ENCODE measurements around the gene PAQR9. TPM values are rescaled to one million over a fixed set of nuclear protein-coding genes. Genes with fewer than 3 reads are reported as not detected.
"Not testable (repeated sequence)": the region's sequence is repeated elsewhere in the genome, so short reads cannot be mapped to it uniquely, and the experiment has no call there.

PAQR9 gene
- 0.06 TPM in 1 of 2 replicates, not detected in the other for total RNA-seq (2014; rRNA removed; shearing (Covaris generic))

GRCh38 chr3:142963516-142964448 is at the start of gene PAQR9:
PAQR9 (minus strand) TSS chr3:142963674; CDS start chr3:142963336, 338 bp downstream.
- peak; percentile 30 for DNase-seq (ENCODE audit: low spot score)
- in situ Hi-C loops (cut with HindIII; ENCODE audit: low sequenced_read_pairs), result no loop called here

GRCh38 chr3:143011705-143012104 is 48.2 kb upstream of the PAQR9 start:
- in situ Hi-C loops (cut with HindIII; ENCODE audit: low sequenced_read_pairs), result no loop called here
- no peak for DNase-seq (ENCODE audit: low spot score)

- in situ Hi-C loops (cut with HindIII; ENCODE audit: low sequenced_read_pairs), result no loop called here
- DNase-seq (ENCODE audit: low spot score), result no peak
These were observed 46.5 kb upstream of the PAQR9 start for GRCh38 chr3:143010024-143010423.

DNA sequence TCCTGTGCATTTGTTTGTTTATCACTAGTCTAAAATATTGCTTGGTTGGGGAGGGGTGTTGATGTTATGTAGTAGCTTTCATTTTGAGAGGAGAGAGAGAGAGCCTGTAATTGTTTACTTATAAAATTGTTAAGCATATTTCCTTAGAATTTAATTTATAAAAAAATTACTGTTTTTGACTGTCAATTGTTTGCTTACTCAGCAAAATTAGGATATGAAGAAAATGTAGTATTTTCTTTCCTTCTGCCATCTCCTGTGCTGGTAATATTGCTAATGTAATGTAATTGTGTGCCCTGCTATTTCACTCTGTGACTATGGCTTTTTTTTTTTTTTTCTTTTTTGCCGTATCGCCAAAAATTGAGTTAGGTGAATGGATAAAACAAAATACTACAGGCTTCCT is 41.3 kb upstream of the PAQR9 start:
- in situ Hi-C loops (cut with HindIII; ENCODE audit: low sequenced_read_pairs), result no loop called here

DNA sequence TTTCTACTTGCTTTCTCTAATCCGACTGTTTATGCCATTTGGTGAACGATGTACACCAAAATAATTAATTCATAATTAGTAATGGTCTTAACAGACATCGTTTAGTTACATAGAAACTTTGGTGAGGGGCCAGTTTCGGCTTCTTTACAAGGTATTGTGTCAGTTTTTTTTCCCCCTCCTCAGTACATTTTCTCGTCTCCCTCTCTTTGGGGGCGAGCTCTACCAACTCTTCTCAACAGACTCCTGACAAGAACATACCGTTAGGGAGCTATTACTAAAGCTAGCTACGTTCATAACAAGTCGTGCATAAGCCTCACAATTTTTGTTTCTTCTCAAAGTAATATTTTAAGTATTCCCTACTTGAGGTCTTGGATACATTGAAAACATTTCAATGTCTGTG is 39.3 kb upstream of the PAQR9 start:
- in situ Hi-C loops (cut with HindIII; ENCODE audit: low sequenced_read_pairs), result no loop called here
- DNase-seq (ENCODE audit: low spot score), result no peak

More for the DNA sequence above, 41.3 kb upstream of the PAQR9 start:
- DNase-seq (ENCODE audit: low spot score), result no peak

- in situ Hi-C loops (cut with HindIII; ENCODE audit: low sequenced_read_pairs), result no loop called here
- no peak for DNase-seq (ENCODE audit: low spot score)
These were observed 38.7 kb upstream of the PAQR9 start for GRCh38 chr3:143002083-143002712.

- in situ Hi-C loops (cut with HindIII; ENCODE audit: low sequenced_read_pairs), result no loop called here
These were observed 38.1 kb upstream of the PAQR9 start, which contains the start of gene U2SURP for GRCh38 chr3:143001369-143002082. U2SURP (plus strand) TSS chr3:143001570; CDS start chr3:143001629, 59 bp downstream.

GRCh38 chr3:143001034-143001368 is 37.5 kb upstream of the PAQR9 start:
- in situ Hi-C loops (cut with HindIII; ENCODE audit: low sequenced_read_pairs), result no loop called here
- no peak for DNase-seq (ENCODE audit: low spot score)

More at GRCh38 chr3:143001369-143002082, 38.1 kb upstream of the PAQR9 start, which contains the start of gene U2SURP:
- peak; percentile 98 for DNase-seq (ENCODE audit: low spot score)

GRCh38 chr3:143000528-143000927 is 37.1 kb upstream of the PAQR9 start:
- peak; percentile 17 for DNase-seq (ENCODE audit: low spot score)
- in situ Hi-C loops (cut with HindIII; ENCODE audit: low sequenced_read_pairs), result no loop called here

DNA sequence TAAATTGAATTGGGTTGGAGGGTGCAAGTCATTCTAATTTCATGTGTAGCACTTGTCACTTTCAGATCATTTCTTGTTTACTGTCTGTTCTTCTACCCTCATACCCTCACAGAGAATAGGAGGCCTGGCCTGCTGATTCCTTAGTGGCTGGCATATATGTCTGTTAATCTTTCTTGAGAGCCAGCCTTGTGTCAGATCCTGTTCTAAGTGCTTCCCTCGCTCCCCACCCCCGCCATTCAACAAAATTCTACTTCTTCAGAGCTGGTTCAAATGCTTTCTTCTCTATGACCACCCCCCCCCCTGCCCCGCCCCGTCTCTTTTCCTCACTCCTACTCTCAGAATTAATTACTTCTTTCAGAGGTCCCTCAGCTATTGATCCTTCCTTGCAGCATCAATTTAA is 36.4 kb upstream of the PAQR9 start:
- in situ Hi-C loops (cut with HindIII; ENCODE audit: low sequenced_read_pairs), result loop anchor here (25.0 kb wide), 1 partner anchor 413 kb away; the partner anchor contains the start of genes ATR and PLS1
- DNase-seq (ENCODE audit: low spot score), result no peak

DNA sequence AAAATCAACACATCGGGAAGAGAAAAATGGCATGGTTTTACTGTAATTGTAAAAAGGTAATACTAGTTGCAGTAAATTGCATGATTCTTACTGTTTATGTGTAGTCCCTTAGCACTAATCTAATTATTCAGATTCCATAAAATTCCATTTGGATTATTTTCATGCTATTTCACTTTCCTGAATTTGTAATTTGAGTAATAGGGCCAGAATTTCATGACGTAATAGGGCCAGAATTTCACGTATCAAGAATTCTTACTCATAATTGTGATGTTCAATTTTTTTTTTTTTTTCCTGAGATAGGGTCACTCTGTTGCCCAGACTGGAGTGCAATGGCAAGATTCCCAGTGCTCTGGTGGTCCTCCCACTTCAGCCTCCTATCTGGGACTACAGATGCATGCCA is 35.0 kb upstream of the PAQR9 start:
- DNase-seq (ENCODE audit: low spot score), result no peak
- in situ Hi-C loops (cut with HindIII; ENCODE audit: low sequenced_read_pairs), result loop anchor here (25.0 kb wide), 1 partner anchor 411 kb away; the partner anchor contains the start of genes ATR and PLS1

DNA sequence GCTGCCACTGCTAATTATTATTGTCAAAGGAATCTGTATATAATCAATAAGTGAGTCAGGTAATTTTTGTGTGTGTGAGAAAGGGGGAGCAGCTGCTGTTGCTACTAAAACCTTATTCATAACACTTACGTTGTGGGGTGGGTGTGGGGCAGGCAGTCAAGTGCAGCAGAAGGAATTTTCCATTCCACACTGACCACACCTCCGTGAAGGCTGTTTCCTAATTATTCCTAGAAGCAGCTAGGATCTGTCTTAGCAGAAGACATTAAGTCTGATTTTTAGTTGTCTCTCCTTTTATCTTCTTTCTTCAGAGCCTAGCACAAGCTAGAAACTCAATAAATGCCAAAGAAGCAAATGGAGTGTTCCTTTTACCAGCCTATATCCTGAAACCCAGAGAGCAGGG is 33.9 kb upstream of the PAQR9 start:
- no peak for DNase-seq (ENCODE audit: low spot score)
- in situ Hi-C loops (cut with HindIII; ENCODE audit: low sequenced_read_pairs), result loop anchor here (25.0 kb wide), 1 partner anchor 410 kb away; the partner anchor contains the start of genes ATR and PLS1

- in situ Hi-C loops (cut with HindIII; ENCODE audit: low sequenced_read_pairs), result loop anchor here (25.0 kb wide), 1 partner anchor 407 kb away; the partner anchor contains the start of genes ATR and PLS1
- DNase-seq (ENCODE audit: low spot score), result peak; percentile 73
These were observed 30.5 kb upstream of the PAQR9 start for GRCh38 chr3:142993958-142994442.

GRCh38 chr3:142992323-142992722 is 28.8 kb upstream of the PAQR9 start:
- in situ Hi-C loops (cut with HindIII; ENCODE audit: low sequenced_read_pairs), result loop anchor here (25.0 kb wide), 1 partner anchor 405 kb away; the partner anchor contains the start of genes ATR and PLS1
- DNase-seq (ENCODE audit: low spot score), result no peak

- DNase-seq (ENCODE audit: low spot score), result no peak
- in situ Hi-C loops (cut with HindIII; ENCODE audit: low sequenced_read_pairs), result loop anchor here (25.0 kb wide), 1 partner anchor 403 kb away; the partner anchor contains the start of genes ATR and PLS1
These were observed 27.2 kb upstream of the PAQR9 start for GRCh38 chr3:142990721-142991120.

- in situ Hi-C loops (cut with HindIII; ENCODE audit: low sequenced_read_pairs), result loop anchor here (25.0 kb wide), 1 partner anchor 402 kb away; the partner anchor contains the start of genes ATR and PLS1
These were observed 25.4 kb upstream of the PAQR9 start for GRCh38 chr3:142988826-142989225.

GRCh38 chr3:142988221-142988620 is 24.7 kb upstream of the PAQR9 start:
- not testable (repeated sequence) for DNase-seq (ENCODE audit: low spot score)
- in situ Hi-C loops (cut with HindIII; ENCODE audit: low sequenced_read_pairs), result loop anchor here (25.0 kb wide), 1 partner anchor 401 kb away; the partner anchor contains the start of genes ATR and PLS1

More at GRCh38 chr3:142988826-142989225, 25.4 kb upstream of the PAQR9 start:
- not testable (repeated sequence) for DNase-seq (ENCODE audit: low spot score)

DNA sequence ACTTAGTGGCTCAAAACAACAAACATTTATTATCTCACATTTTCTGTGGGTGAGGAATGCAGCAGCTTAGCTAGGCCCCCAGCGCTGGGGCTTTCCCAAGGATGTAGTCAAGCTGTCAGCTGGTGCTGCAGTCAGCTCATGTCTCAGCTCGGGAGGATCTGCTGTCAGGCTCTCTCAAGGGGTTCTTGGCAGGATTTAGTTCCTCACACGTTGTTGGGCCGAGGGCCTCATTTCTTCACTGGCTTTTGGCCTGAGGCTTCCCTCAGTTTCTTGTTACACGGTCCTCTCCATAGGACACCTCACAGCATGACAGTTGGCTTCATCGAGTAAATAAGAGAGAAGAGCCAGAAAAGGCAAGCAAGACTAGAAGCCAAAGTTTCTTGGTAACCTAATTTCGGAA is 24.2 kb upstream of the PAQR9 start:
- DNase-seq (ENCODE audit: low spot score), result peak; percentile 65
- in situ Hi-C loops (cut with HindIII; ENCODE audit: low sequenced_read_pairs), result loop anchor here (25.0 kb wide), 1 partner anchor 400 kb away; the partner anchor contains the start of genes ATR and PLS1

All from G401 (cell line).